ENCODE data around the gene FABP1. TPM values are rescaled to one million over a fixed set of nuclear protein-coding genes. Genes with fewer than 3 reads are reported as not detected.

The FABP1 gene
- total RNA-seq, 6 donors from 2014 or later = 0.67 to 1.0 TPM; not detected in 4

- WGBS, 2 donors = 39 to 51% methylated on average over 4 of the region's 4 CpGs
- peak in 1 of 2 donors; percentile 71 for ATAC-seq (ENCODE audit: low FRiP score in 2 of 2)
- Histone ChIP-seq H3K36me3 (no peaks in the 10 kb centered on the region), H3K4me1 (peaks cover 0 to 7% (median 2%) of the 10 kb centered on the region in 4 donors), H3K4me3 (no peak overlapping the region), H3K27me3 (no peaks in the 10 kb centered on the region), H3K9me3 (no peaks in the 10 kb centered on the region), H3K27ac (no peak overlapping the region)
- DNase-seq = no peak
- TF ChIP-seq EP300 (IDR thresholded peaks at IDR 0.05) (peak in 1 of 4 donors; percentile 40), POLR2AphosphoS5 (IDR thresholded peaks at IDR 0.05) (peak in 1 of 2 donors; percentile 36)
- TF ChIP-seq, protein P1, sequence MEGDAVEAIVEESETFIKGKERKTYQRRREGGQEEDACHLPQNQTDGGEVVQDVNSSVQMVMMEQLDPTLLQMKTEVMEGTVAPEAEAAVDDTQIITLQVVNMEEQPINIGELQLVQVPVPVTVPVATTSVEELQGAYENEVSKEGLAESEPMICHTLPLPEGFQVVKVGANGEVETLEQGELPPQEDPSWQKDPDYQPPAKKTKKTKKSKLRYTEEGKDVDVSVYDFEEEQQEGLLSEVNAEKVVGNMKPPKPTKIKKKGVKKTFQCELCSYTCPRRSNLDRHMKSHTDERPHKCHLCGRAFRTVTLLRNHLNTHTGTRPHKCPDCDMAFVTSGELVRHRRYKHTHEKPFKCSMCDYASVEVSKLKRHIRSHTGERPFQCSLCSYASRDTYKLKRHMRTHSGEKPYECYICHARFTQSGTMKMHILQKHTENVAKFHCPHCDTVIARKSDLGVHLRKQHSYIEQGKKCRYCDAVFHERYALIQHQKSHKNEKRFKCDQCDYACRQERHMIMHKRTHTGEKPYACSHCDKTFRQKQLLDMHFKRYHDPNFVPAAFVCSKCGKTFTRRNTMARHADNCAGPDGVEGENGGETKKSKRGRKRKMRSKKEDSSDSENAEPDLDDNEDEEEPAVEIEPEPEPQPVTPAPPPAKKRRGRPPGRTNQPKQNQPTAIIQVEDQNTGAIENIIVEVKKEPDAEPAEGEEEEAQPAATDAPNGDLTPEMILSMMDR (IDR thresholded peaks at IDR 0.05) = no peak
These were observed 53.0 kb downstream of the FABP1 start for GRCh38 chr2:88074854-88075292.

DNA sequence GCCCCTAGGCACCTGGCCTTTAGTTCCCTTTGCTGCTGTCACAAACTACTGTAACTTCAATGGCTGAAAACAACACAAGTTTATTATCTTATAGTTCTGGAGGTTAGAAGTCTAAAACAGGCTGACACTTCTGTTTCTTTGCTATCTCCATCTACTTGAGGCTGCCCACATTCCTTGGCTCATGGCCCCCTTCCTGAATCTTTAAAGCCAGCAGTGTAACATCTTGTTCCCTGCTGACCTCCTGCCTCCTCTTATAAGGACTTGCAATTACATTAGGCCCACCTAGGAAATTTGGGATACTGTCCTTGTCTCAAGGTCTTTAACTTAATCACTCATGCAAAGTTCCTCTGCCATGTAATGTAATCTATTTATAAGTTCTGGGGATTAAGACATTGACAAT, 53.7 kb downstream of the FABP1 start:
- H3K9me3 ChIP-seq = no peaks in the 10 kb centered on the region
- no peaks in the 10 kb centered on the region for H3K36me3 ChIP-seq
- peaks cover 0 to 7% (median 2%) of the 10 kb centered on the region in 4 donors for H3K4me1 ChIP-seq
- DNase-seq (no peak), ATAC-seq (ENCODE audit: low FRiP score in 2 of 2) (no peak)
- no peak overlapping the region for H3K4me3 ChIP-seq
- H3K27me3 ChIP-seq = no peaks in the 10 kb centered on the region
- H3K27ac ChIP-seq = no peak overlapping the region
- TF ChIP-seq EP300 (IDR thresholded peaks at IDR 0.05) (no peak), POLR2AphosphoS5 (IDR thresholded peaks at IDR 0.05) (no peak), POLR2A (IDR thresholded peaks at IDR 0.05) (no peak)
- TF ChIP-seq, protein P1 (IDR thresholded peaks at IDR 0.05) = no peak

Small RNA genes lying within 50 kb of the gene (small RNA-seq; reads per million reads assigned to genes)
- gene MIR4780 = 0 reads per million in 4 donors

Other genes starting within 250 kb of the FABP1 start
- gene RNU2-63P, start 111.5 kb downstream of the FABP1 start, total RNA-seq = not detected
- gene KRCC1, start 72.3 kb downstream of the FABP1 start, total RNA-seq = 10 to 100 TPM in 5 of 6 donors, 1 to 10 TPM in 1; 7.4 to 36.7 (median 18.3) TPM
- not detected for gene SMYD1, start 60.2 kb downstream of the FABP1 start, total RNA-seq
- 10 to 100 TPM in 5 of 6 donors, 1 to 10 TPM in 1; 1.0 to 33.6 (median 20.6) TPM for gene THNSL2, start 42.3 kb upstream of the FABP1 start, total RNA-seq

All from upper lobe of left lung (tissue), 6 donors.